KMS-11 (cell line): ENCODE measurements around the gene SGTA.
"Not testable (repeated sequence)": the region's sequence is repeated elsewhere in the genome, so short reads cannot be mapped to it uniquely, and the experiment has no call there.

Source experiments
- H2AFZ ChIP-seq: fragments of 200-600 bp; sonication (generic); 2 replicates; pipeline ENCODE4 v1.6.1; 2016; ENCODE audit warnings: antibody characterized with exemption, mixed run types, low read depth
- H3K27ac ChIP-seq: fragments of 200-600 bp; sonication (generic); 2 replicates; pipeline ENCODE4 v1.6.1; 2016; ENCODE audit warnings: mild to moderate bottlenecking, mixed run types
- H3K27me3 ChIP-seq: fragments of 200-600 bp; sonication (generic); 2 replicates; pipeline ENCODE4 v1.6.1; 2017; ENCODE audit warnings: mild to moderate bottlenecking, low read depth, mixed run types, moderate library complexity; ENCODE audit not compliant: insufficient read depth
- H3K36me3 ChIP-seq: fragments of 200-600 bp; sonication (generic); 2 replicates; pipeline ENCODE4 v1.6.1; 2017; ENCODE audit warnings: mild to moderate bottlenecking, mixed run types; ENCODE audit not compliant: insufficient read depth
- H3K4me1 ChIP-seq: fragments of 200-600 bp; sonication (generic); 2 replicates; pipeline ENCODE4 v1.6.1; 2016; ENCODE audit warnings: mild to moderate bottlenecking, low read depth, mixed run types; ENCODE audit not compliant: poor library complexity, severe bottlenecking
- H3K4me2 ChIP-seq: fragments of 200-600 bp; sonication (generic); 2 replicates; pipeline ENCODE4 v1.7.0; 2016; ENCODE audit warnings: mild to moderate bottlenecking, mixed run types
- H3K4me3 ChIP-seq: fragments of 200-600 bp; sonication (generic); IDR thresholded peaks from 2 replicates; pipeline ENCODE4 v1.6.1; 2017; ENCODE audit warnings: low read depth, low read length, mixed read lengths; ENCODE audit not compliant: insufficient read depth
- H3K79me2 ChIP-seq: fragments of 200-600 bp; sonication (generic); 2 replicates; pipeline ENCODE4 v1.6.1; 2016; ENCODE audit warnings: low read depth, mixed run types; ENCODE audit not compliant: insufficient read depth
- H3K9ac ChIP-seq: fragments of 200-600 bp; sonication (generic); 2 replicates; pipeline ENCODE4 v1.6.1; 2016; ENCODE audit warnings: mild to moderate bottlenecking, mixed run types
- H4K20me1 ChIP-seq: fragments of 200-600 bp; sonication (generic); 2 replicates; pipeline ENCODE4 v1.6.1; 2016; ENCODE audit warnings: mild to moderate bottlenecking, mixed run types; ENCODE audit not compliant: insufficient read depth
- CTCF ChIP-seq: fragments of 200-600 bp; sonication (generic); conservative IDR thresholded peaks from 2 replicates; pipeline ENCODE4 v1.6.1; 2017; ENCODE audit warnings: low read depth, mild to moderate bottlenecking, antibody characterized with exemption, low read length, moderate library complexity, mixed read lengths

The SGTA gene

GRCh38 chr19:2796659-2797266 is 13.7 kb upstream of the SGTA start:
- H3K36me3 ChIP-seq: peaks cover 3% of the 10 kb centered on the region; the same call in 1 of the 2 replicates
- H3K79me2 ChIP-seq: no peaks in the 10 kb centered on the region
- no peaks in the 10 kb centered on the region for H4K20me1 ChIP-seq
- H3K4me2 ChIP-seq: no peak overlapping the region
- no peak overlapping the region for H3K27ac ChIP-seq
- no peak overlapping the region for H3K4me3 ChIP-seq
- no peak overlapping the region for H2AFZ ChIP-seq
- H3K4me1 ChIP-seq: no peaks in the 10 kb centered on the region
- no peak for TF ChIP-seq CTCF
- no peaks in the 10 kb centered on the region for H3K27me3 ChIP-seq
- no peak overlapping the region for H3K9ac ChIP-seq

- Histone ChIP-seq H2AFZ (no peak overlapping the region), H3K9ac (no peak overlapping the region), H3K4me3 (no peak overlapping the region), H3K36me3 (peaks cover 3% of the 10 kb centered on the region; the same call in 1 of the 2 replicates), H3K79me2 (no peaks in the 10 kb centered on the region), H3K4me2 (no peak overlapping the region), H3K27me3 (no peaks in the 10 kb centered on the region), H3K4me1 (no peaks in the 10 kb centered on the region), H4K20me1 (no peaks in the 10 kb centered on the region), H3K27ac (no peak overlapping the region)
- no peak for TF ChIP-seq CTCF
These were observed 13.0 kb upstream of the SGTA start for GRCh38 chr19:2795827-2796658.

GRCh38 chr19:2793577-2793976 is 10.5 kb upstream of the SGTA start:
- Histone ChIP-seq H3K4me1 (no peaks in the 10 kb centered on the region), H4K20me1 (no peaks in the 10 kb centered on the region), H3K4me3 (no peak overlapping the region), H3K27me3 (no peaks in the 10 kb centered on the region), H3K36me3 (no peaks in the 10 kb centered on the region), H2AFZ (no peak overlapping the region), H3K27ac (no peak overlapping the region), H3K4me2 (no peak overlapping the region), H3K79me2 (no peaks in the 10 kb centered on the region), H3K9ac (no peak overlapping the region)
- TF ChIP-seq CTCF: no peak

- no peak overlapping the region for H3K4me3 ChIP-seq
- no peak overlapping the region for H3K4me2 ChIP-seq
- no peaks in the 10 kb centered on the region for H3K36me3 ChIP-seq
- H4K20me1 ChIP-seq: no peaks in the 10 kb centered on the region
- no peak for TF ChIP-seq CTCF
- peaks cover 4% of the 10 kb centered on the region; the same call in 1 of the 2 replicates for H3K79me2 ChIP-seq
- H3K27me3 ChIP-seq: no peaks in the 10 kb centered on the region
- H3K9ac ChIP-seq: no peak overlapping the region
- H2AFZ ChIP-seq: no peak overlapping the region
- H3K4me1 ChIP-seq: no peaks in the 10 kb centered on the region
- no peak overlapping the region for H3K27ac ChIP-seq
These were observed 10.1 kb upstream of the SGTA start for GRCh38 chr19:2793126-2793525.

GRCh38 chr19:2792666-2793065 is 9.6 kb upstream of the SGTA start:
- not testable (repeated sequence) for H3K36me3 ChIP-seq

More at GRCh38 chr19:2792666-2793065, 9.6 kb upstream of the SGTA start:
- H3K4me2 ChIP-seq, H3K4me3 ChIP-seq, H3K9ac ChIP-seq, H3K27me3 ChIP-seq, H3K4me1 ChIP-seq, H3K79me2 ChIP-seq, H4K20me1 ChIP-seq, H2AFZ ChIP-seq, H3K27ac ChIP-seq: not testable (repeated sequence)
